GM12872 (cell line): ENCODE measurements around the gene INSIG2.

Experiments
- TF ChIP-seq, protein P1 (sequence below): IDR thresholded peaks from 3 replicates; pipeline ENCODE4 v1.5.1; 2011; ENCODE audit warnings: low read depth, mild to moderate bottlenecking, low read length, moderate library complexity; ENCODE audit not compliant: insufficient read depth

INSIG2 gene

GRCh38 chr2:118053681-118054080 lies 34.6 kb upstream of the INSIG2 start:
- TF ChIP-seq, protein P1, sequence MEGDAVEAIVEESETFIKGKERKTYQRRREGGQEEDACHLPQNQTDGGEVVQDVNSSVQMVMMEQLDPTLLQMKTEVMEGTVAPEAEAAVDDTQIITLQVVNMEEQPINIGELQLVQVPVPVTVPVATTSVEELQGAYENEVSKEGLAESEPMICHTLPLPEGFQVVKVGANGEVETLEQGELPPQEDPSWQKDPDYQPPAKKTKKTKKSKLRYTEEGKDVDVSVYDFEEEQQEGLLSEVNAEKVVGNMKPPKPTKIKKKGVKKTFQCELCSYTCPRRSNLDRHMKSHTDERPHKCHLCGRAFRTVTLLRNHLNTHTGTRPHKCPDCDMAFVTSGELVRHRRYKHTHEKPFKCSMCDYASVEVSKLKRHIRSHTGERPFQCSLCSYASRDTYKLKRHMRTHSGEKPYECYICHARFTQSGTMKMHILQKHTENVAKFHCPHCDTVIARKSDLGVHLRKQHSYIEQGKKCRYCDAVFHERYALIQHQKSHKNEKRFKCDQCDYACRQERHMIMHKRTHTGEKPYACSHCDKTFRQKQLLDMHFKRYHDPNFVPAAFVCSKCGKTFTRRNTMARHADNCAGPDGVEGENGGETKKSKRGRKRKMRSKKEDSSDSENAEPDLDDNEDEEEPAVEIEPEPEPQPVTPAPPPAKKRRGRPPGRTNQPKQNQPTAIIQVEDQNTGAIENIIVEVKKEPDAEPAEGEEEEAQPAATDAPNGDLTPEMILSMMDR, result no peak

- TF ChIP-seq, protein P1, result no peak
Measured at GRCh38 chr2:118054213-118055008, 33.9 kb upstream of the INSIG2 start.

DNA sequence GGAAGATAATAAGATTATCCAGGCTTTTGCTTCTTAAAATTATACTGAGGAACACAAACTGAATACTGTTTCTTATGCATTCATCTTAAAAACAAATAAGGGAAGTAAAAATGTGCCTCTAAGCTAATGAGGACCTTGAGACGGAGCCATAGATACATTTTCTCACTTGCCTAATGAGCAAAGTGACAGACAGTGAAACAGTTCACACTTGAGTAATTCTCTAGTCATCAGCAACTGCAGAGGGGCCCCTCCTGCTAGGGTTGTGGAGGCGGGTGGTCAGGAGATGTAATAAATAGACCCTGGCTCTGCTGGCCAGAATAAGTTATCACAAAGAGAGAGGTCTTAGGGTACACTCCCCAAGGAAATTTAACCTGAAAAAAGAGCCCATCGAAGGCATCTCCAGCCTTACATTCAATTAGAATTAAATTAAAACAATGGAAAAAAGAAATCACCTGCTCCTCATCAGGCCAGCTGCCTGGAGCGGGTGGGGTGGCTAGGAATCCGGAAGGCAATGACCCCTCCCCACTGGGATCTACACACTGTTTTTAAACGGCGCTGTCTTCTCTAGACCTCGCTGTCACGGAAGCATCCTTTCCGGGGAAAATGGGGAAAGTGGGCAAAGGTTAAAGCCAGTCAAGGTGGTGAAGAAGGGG lies 32.6 kb upstream of the INSIG2 start:
- TF ChIP-seq, protein P1, result no peak

- TF ChIP-seq, protein P1, result no peak
Measured at GRCh38 chr2:118056165-118056534, 32.1 kb upstream of the INSIG2 start.

- TF ChIP-seq, protein P1, result no peak
Measured at GRCh38 chr2:118056801-118057200, 31.5 kb upstream of the INSIG2 start.

DNA sequence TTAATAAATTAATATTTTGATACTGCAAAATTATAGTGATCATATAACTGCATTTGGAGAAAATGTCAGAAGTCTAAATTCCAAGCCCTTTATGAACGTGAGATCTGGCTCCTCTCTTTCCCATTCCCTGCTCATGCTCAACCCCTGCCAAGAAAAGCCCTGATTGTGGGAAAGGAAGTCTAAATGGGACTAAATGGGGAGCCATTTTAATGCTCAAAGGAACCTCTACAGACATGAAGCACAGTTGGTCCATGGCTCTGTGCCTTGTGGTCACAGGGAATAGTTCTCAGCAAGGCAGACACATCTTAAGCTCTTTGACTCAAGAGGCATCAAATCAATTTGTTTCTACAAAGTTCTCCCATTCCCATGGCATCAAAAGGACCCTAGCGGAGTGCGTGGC lies 29.3 kb upstream of the INSIG2 start:
- TF ChIP-seq, protein P1, result no peak

GRCh38 chr2:118059919-118060478 lies 28.3 kb upstream of the INSIG2 start:
- TF ChIP-seq, protein P1, result no peak
